Thymus (tissue), 11 donors: Measurements from ENCODE around the gene RAB35. TPM values are rescaled to one million over a fixed set of nuclear protein-coding genes. Genes with fewer than 3 reads are reported as not detected.

ENCODE experiments used
- DNase-seq, 9 donors: peaks; one replicate each; pipeline ENCODE4 v3.0.0-alpha.2; 2013; ENCODE audit warnings: low spot score in 9 of 9, low read depth in 6 of 9, missing footprints in 1 of 9
- H3K27ac ChIP-seq, 2 donors: one replicate each; pipeline ENCODE4 v1.5.1; 2013; ENCODE audit warnings: control low read depth in 1 of 2, low read depth in 1 of 2, low read length in 1 of 2, mild to moderate bottlenecking in 1 of 2, moderate library complexity in 1 of 2
- H3K27me3 ChIP-seq, 2 donors: one replicate each; pipeline ENCODE4 v1.5.1; 2013; ENCODE audit warnings: low read length in 1 of 2; ENCODE audit not compliant: control insufficient read depth in 2 of 2, insufficient read depth in 1 of 2
- H3K36me3 ChIP-seq, 2 donors: one replicate each; pipeline ENCODE4 v1.5.1; 2013; ENCODE audit warnings: low read length in 1 of 2, mild to moderate bottlenecking in 1 of 2, moderate library complexity in 1 of 2; ENCODE audit not compliant: control insufficient read depth in 2 of 2, insufficient read depth in 2 of 2
- H3K4me1 ChIP-seq, 2 donors: one replicate each; pipeline ENCODE4 v1.5.1; 2013; ENCODE audit warnings: low read length in 2 of 2; ENCODE audit not compliant: control insufficient read depth in 2 of 2, insufficient read depth in 2 of 2
- H3K4me3 ChIP-seq, 2 donors: one replicate each; pipeline ENCODE4 v1.5.1; 2013; ENCODE audit warnings: low read length in 2 of 2, control low read depth in 1 of 2, mild to moderate bottlenecking in 1 of 2
- H3K9me3 ChIP-seq, 2 donors: one replicate each; pipeline ENCODE4 v1.5.1; 2013; ENCODE audit warnings: low read length in 1 of 2, mild to moderate bottlenecking in 1 of 2; ENCODE audit not compliant: control insufficient read depth in 2 of 2, insufficient read depth in 1 of 2
- WGBS: extraction: QIAGEN DNeasy Blood & Tissue Kit; methylation state at CpG from one replicate; pipeline ENCODE4 v1.1.7; 2013; 5-methylcytosine and 5-hydroxymethylcytosine counted together
- polyA plus RNA-seq: library from polyadenylated mRNA; stranded (reverse); fragments of 200-250 nt; gene quantifications from one replicate; pipeline ENCODE4 v1.2.3, GENCODE V29; 2013
- total RNA-seq: library from RNA; stranded (reverse); fragments of 120-200 nt; gene quantifications from one replicate; pipeline ENCODE4 v1.2.4, GENCODE V29; 2013
- donor health status: healthy.

Gene RAB35
- total and polyA plus RNA-seq, 2 donors = 32.2 to 37.5 TPM

- H3K9me3 ChIP-seq = no peaks in the 10 kb centered on the region
- H3K36me3 ChIP-seq = peaks cover 53 to 54% of the 10 kb centered on the region in 2 donors
- no peak overlapping the region for H3K27ac ChIP-seq
- no peaks in the 10 kb centered on the region for H3K27me3 ChIP-seq
- H3K4me3 ChIP-seq = no peak overlapping the region
- no peak for DNase-seq
- peaks cover 0 to 6% of the 10 kb centered on the region in 2 donors for H3K4me1 ChIP-seq
- 92% methylated on average over 2 of the region's 2 CpGs for WGBS
Measured at GRCh38 chr12:120126635-120127005, 10.1 kb upstream of the RAB35 start.

GRCh38 chr12:120125792-120126634 lies 9.5 kb upstream of the RAB35 start:
- Histone ChIP-seq H3K9me3 (no peaks in the 10 kb centered on the region), H3K36me3 (peaks cover 47 to 48% of the 10 kb centered on the region in 2 donors), H3K4me3 (no peak overlapping the region), H3K27ac (no peak overlapping the region), H3K4me1 (peaks cover 0 to 6% of the 10 kb centered on the region in 2 donors), H3K27me3 (no peaks in the 10 kb centered on the region)
- no peak for DNase-seq
- WGBS = 97% methylated on average over 6 of the region's 6 CpGs

GRCh38 chr12:120125029-120125428 lies 8.5 kb upstream of the RAB35 start:
- no peaks in the 10 kb centered on the region for H3K9me3 ChIP-seq
- no peak overlapping the region for H3K4me3 ChIP-seq
- peaks cover 0 to 9% of the 10 kb centered on the region in 2 donors for H3K4me1 ChIP-seq
- 95% methylated on average over 4 of the region's 4 CpGs for WGBS
- no peak overlapping the region for H3K27ac ChIP-seq
- no peaks in the 10 kb centered on the region for H3K27me3 ChIP-seq
- peaks cover 37 to 38% of the 10 kb centered on the region in 2 donors for H3K36me3 ChIP-seq
- no peak for DNase-seq

- Histone ChIP-seq H3K36me3 (peaks cover 7% of the 10 kb centered on the region in 2 donors), H3K27ac (no peak overlapping the region), H3K9me3 (no peaks in the 10 kb centered on the region), H3K27me3 (no peaks in the 10 kb centered on the region), H3K4me1 (peaks cover 13 to 14% of the 10 kb centered on the region in 2 donors), H3K4me3 (no peak overlapping the region)
- no peak for DNase-seq
- 68% methylated on average over 4 of the region's 4 CpGs for whole genome bisulfite sequencing
Measured at GRCh38 chr12:120121766-120122293, 5.3 kb upstream of the RAB35 start.

- 93% methylated on average over 2 of the region's 2 CpGs for WGBS
- H3K27me3 ChIP-seq = no peaks in the 10 kb centered on the region
- H3K9me3 ChIP-seq = no peaks in the 10 kb centered on the region
- no peak overlapping the region for H3K27ac ChIP-seq
- DNase-seq = no peak
- H3K4me3 ChIP-seq = no peak overlapping the region
- peaks cover 13 to 14% of the 10 kb centered on the region in 2 donors for H3K4me1 ChIP-seq
- H3K36me3 ChIP-seq = peaks cover 2 to 5% of the 10 kb centered on the region in 2 donors
Measured at GRCh38 chr12:120121343-120121742, 4.8 kb upstream of the RAB35 start.

GRCh38 chr12:120119271-120119973 lies 2.9 kb upstream of the RAB35 start:
- no peaks in the 10 kb centered on the region for H3K9me3 ChIP-seq
- no peak overlapping the region for H3K4me3 ChIP-seq
- H3K27me3 ChIP-seq = no peaks in the 10 kb centered on the region
- WGBS = 92% methylated on average over 9 of the region's 9 CpGs
- no peak for DNase-seq
- H3K27ac ChIP-seq = no peak overlapping the region
- H3K4me1 ChIP-seq = peaks cover 26 to 31% of the 10 kb centered on the region in 2 donors
- H3K36me3 ChIP-seq = peaks cover 0 to 5% of the 10 kb centered on the region in 2 donors

- no peak overlapping the region for H3K4me3 ChIP-seq
- H3K36me3 ChIP-seq = peaks cover 0 to 13% of the 10 kb centered on the region in 2 donors
- no peaks in the 10 kb centered on the region for H3K27me3 ChIP-seq
- peak overlapping the region in 1 of 2 donors; percentile 73 for H3K27ac ChIP-seq
- H3K9me3 ChIP-seq = no peaks in the 10 kb centered on the region
- 92% methylated on average over 11 of the region's 11 CpGs for WGBS
- DNase-seq = no peak
- H3K4me1 ChIP-seq = peaks cover 26 to 30% of the 10 kb centered on the region in 2 donors
Measured at GRCh38 chr12:120118321-120119061, 1.9 kb upstream of the RAB35 start.

GRCh38 chr12:120117961-120118320 lies 1.4 kb upstream of the RAB35 start:
- no peak for DNase-seq
- Histone ChIP-seq H3K9me3 (no peaks in the 10 kb centered on the region), H3K4me3 (peak overlapping the region; percentile 91 to 94), H3K36me3 (peaks cover 0 to 13% of the 10 kb centered on the region in 2 donors), H3K27me3 (no peaks in the 10 kb centered on the region), H3K27ac (no peak overlapping the region), H3K4me1 (peaks cover 26 to 30% of the 10 kb centered on the region in 2 donors)
- WGBS = 74% methylated on average over 7 of the region's 7 CpGs
